GM23338 (cell line): ENCODE measurements around the gene IGSF6.

Experiments used
- EZH2 ChIP-seq: fragments of 200-600 bp; sonication (generic); IDR thresholded peaks from one replicate; pipeline ENCODE4 v1.8.0; 2017; ENCODE audit warnings: antibody characterized with exemption, mild to moderate bottlenecking, low read depth; ENCODE audit not compliant: unreplicated experiment
- JUNB ChIP-seq: IDR thresholded peaks from one replicate; pipeline ENCODE4 v1.6.1; 2016; ENCODE audit warnings: antibody characterized with exemption; ENCODE audit not compliant: unreplicated experiment
- TF ChIP-seq, protein P1 (sequence below), 2 experiments: fragments of 200-600 bp in 1 of 2; sonication (generic) in 1 of 2; conservative IDR thresholded peaks; 2 replicates each; pipeline versions ENCODE4 v1.5.1 to v1.6.1; 2016 to 2017; ENCODE audit warnings: antibody characterized with exemption in 2 of 2, low read depth in 2 of 2, mild to moderate bottlenecking in 2 of 2, moderate library complexity in 1 of 2

DNA sequence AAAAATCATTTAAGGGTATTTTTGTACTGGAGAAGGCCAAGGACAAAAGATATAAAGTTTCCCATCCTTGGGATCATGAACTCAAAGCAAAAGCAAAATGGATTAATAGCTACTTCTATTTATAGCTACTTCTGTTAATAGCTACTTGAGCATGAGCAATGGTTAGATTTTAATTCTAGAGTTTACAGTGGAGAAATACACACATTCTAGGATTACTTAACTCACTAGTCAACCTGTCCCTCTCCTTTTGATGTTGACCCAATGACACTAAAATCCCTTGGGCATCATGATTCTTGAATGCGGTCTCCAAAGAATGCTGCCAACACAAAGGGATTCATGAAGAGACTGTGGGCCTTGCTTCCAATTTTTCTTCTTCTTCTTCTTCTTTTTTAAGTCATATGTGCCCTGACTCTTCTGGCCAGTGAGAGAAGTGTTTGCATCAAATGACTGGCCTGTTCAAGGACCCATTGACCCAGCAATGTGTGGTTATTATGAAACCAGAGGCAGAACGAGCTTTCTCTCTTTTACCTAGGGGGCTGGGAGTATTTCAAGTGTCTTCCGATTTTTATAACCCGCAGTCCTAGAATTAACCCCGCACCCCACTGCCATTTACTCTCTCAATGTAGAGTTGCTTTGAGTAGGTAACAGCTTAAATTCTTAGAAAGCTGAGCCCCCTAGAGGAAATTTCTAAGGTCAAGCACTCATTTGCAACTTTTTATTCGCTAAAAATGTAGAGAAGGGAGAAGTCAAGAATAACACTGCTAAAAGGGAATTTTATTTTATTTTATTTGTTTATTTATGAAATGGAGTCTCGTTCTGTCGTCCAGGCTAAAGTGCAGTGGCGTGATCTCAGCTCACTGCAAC, 46.0 kb upstream of the IGSF6 start:
- TF ChIP-seq, protein P1, sequence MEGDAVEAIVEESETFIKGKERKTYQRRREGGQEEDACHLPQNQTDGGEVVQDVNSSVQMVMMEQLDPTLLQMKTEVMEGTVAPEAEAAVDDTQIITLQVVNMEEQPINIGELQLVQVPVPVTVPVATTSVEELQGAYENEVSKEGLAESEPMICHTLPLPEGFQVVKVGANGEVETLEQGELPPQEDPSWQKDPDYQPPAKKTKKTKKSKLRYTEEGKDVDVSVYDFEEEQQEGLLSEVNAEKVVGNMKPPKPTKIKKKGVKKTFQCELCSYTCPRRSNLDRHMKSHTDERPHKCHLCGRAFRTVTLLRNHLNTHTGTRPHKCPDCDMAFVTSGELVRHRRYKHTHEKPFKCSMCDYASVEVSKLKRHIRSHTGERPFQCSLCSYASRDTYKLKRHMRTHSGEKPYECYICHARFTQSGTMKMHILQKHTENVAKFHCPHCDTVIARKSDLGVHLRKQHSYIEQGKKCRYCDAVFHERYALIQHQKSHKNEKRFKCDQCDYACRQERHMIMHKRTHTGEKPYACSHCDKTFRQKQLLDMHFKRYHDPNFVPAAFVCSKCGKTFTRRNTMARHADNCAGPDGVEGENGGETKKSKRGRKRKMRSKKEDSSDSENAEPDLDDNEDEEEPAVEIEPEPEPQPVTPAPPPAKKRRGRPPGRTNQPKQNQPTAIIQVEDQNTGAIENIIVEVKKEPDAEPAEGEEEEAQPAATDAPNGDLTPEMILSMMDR (conservative IDR thresholded peaks at IDR 0.05; ENCODE audit: low read depth in 2 of 2), result peak in 1 of 2 experiments; percentile 38; a peak in 2 of 4 replicates
- TF ChIP-seq EZH2 (no peak), JUNB (no peak)
